A549 (cell line): ENCODE results near the gene TUBD1. TPM values are rescaled to one million over a fixed set of nuclear protein-coding genes. Genes with fewer than 3 reads are reported as not detected.
A peak's percentile ranks its signal among the peaks of the same experiment; 100 is the strongest.

Experiments used
- ATAC-seq, 2 experiments: fragments of 200-7000 bp in 1 of 2; fragments of >200 bp in 1 of 2; cut with Nextera tagmentation in 1 of 2; cut with Tn5 transposase in 1 of 2; 3 replicates each; pipeline versions ENCODE4 v1.8.0 to v1.9.1; 2018 to 2020; ENCODE audit warnings: mild to moderate bottlenecking in 1 of 2, moderate library complexity in 1 of 2
- CTCF ChIA-PET: fragments of 300-600 bp; sonication (Branson Sonifier 250); formaldehyde crosslinking; extraction: SDS; loops from one replicate; lab custom pipeline; 2021; ENCODE audit warnings: antibody characterized with exemption, inconsistent platforms; lab: Yijun Ruan, JAX
- POLR2A ChIA-PET: fragments of 350-600 bp; formaldehyde crosslinking; extraction: SDS; loops from one replicate; lab custom pipeline; 2021; ENCODE audit warnings: antibody characterized with exemption, inconsistent platforms; lab: Yijun Ruan, JAX
- DNase-seq, 2 experiments: peaks; one replicate each; pipeline versions ENCODE4 v3.0.0 to v3.0.0-alpha.2; 2011 to 2016; ENCODE audit warnings: low read depth in 1 of 2, low spot score in 1 of 2
- FAIRE-seq: peaks from 2 replicates; lab custom pipeline; 2011; peaks lifted over from hg19 to GRCh38; lab: Jason Lieb, UNC
- H3K27ac ChIP-seq, 2 experiments: fragments of >200 bp; sonication (Bioruptor Twin); formaldehyde crosslinking; 3 replicates each; pipeline ENCODE4 v1.5.1; 2016 to 2017
- H3K4me1 ChIP-seq: fragments of >200 bp; sonication (Bioruptor Twin); formaldehyde crosslinking; 3 replicates; pipeline ENCODE4 v1.6.1; 2016
- H3K4me2 ChIP-seq: fragments of >200 bp; sonication (Bioruptor Twin); formaldehyde crosslinking; 3 replicates; pipeline ENCODE4 v1.6.1; 2016
- H3K4me3 ChIP-seq: fragments of >200 bp; sonication (Bioruptor Twin); formaldehyde crosslinking; 3 replicates; pipeline ENCODE4 v1.5.1; 2016
- H3K9me3 ChIP-seq: fragments of >200 bp; sonication (Bioruptor Twin); formaldehyde crosslinking; 3 replicates; pipeline ENCODE4 v1.6.1; 2016
- BHLHE40 ChIP-seq: IDR thresholded peaks from 2 replicates; pipeline ENCODE4 v1.6.1; 2012; ENCODE audit warnings: low read depth, low read length, inconsistent platforms
- CBX2 ChIP-seq: fragments of 200-600 bp; sonication (generic); IDR thresholded peaks from 2 replicates; pipeline ENCODE4 v1.6.1; 2016; ENCODE audit warnings: low read depth, mild to moderate bottlenecking, borderline replicate concordance
- CEBPB ChIP-seq, 2 experiments: fragments of >200 bp in 1 of 2; sonication (Bioruptor Twin) in 1 of 2; formaldehyde crosslinking in 1 of 2; IDR thresholded peaks; 2 replicates each; pipeline ENCODE4 v1.6.1; 2012 to 2016
- CHD2 ChIP-seq: fragments of 150-350 bp; IDR thresholded peaks from 2 replicates; pipeline ENCODE4 v1.6.1; 2014; ENCODE audit warnings: low read length; ENCODE audit not compliant: partially characterized antibody
- EHF ChIP-seq: fragments of 250-450 bp; sonication (Bioruptor Pico); IDR thresholded peaks from 2 replicates; pipeline ENCODE4 v1.5.0; 2020; ENCODE audit warnings: mild to moderate bottlenecking
- EHMT2 ChIP-seq: fragments of 200-600 bp; sonication (generic); IDR thresholded peaks from 2 replicates; pipeline ENCODE4 v1.6.1; 2016; ENCODE audit warnings: antibody characterized with exemption, low read depth, mild to moderate bottlenecking, moderate library complexity
- FOSB ChIP-seq: fragments of 250-450 bp; sonication (Bioruptor Pico); IDR thresholded peaks from 2 replicates; pipeline ENCODE4 v1.5.0; 2020; ENCODE audit warnings: mild to moderate bottlenecking, moderate library complexity
- HDAC2 ChIP-seq: fragments of 200-600 bp; sonication (generic); IDR thresholded peaks from 2 replicates; pipeline ENCODE4 v1.6.1; 2016
- HMGXB4 ChIP-seq: fragments of 250-450 bp; sonication (Bioruptor Pico); IDR thresholded peaks from 2 replicates; pipeline ENCODE4 v1.5.0; 2021; ENCODE audit warnings: mild to moderate bottlenecking, moderate library complexity, borderline replicate concordance
- HOXB13 ChIP-seq: fragments of 250-450 bp; sonication (Bioruptor Pico); IDR thresholded peaks from 2 replicates; pipeline ENCODE4 v1.5.0; 2020; ENCODE audit warnings: low read depth, mild to moderate bottlenecking, moderate library complexity
- KDM1A ChIP-seq: fragments of 200-600 bp; sonication (generic); IDR thresholded peaks from 2 replicates; pipeline ENCODE4 v1.6.1; 2016; ENCODE audit warnings: low read depth, mild to moderate bottlenecking
- MAFK ChIP-seq: fragments of 450-650 bp; IDR thresholded peaks from 2 replicates; pipeline ENCODE4 v1.6.1; 2014; ENCODE audit not compliant: partially characterized antibody
- NFE2L2 ChIP-seq: fragments of 150-350 bp; conservative IDR thresholded peaks from 2 replicates; pipeline ENCODE4 v1.6.1; 2014; ENCODE audit warnings: low read length
- NPAS2 ChIP-seq: fragments of 250-450 bp; sonication (Bioruptor Pico); IDR thresholded peaks from 2 replicates; pipeline ENCODE4 v1.8.0; 2022; ENCODE audit warnings: mild to moderate bottlenecking, moderate library complexity, borderline replicate concordance
- NR3C1 ChIP-seq: fragments of >200 bp; sonication (Bioruptor Twin); formaldehyde crosslinking; IDR thresholded peaks from 3 replicates; pipeline ENCODE4 v1.6.1; 2017
- PHF8 ChIP-seq: fragments of 200-600 bp; sonication (generic); IDR thresholded peaks from 2 replicates; pipeline ENCODE4 v1.6.1; 2016; ENCODE audit warnings: low read depth, mild to moderate bottlenecking, antibody characterized with exemption, moderate library complexity, borderline replicate concordance
- RAD21 ChIP-seq, 2 experiments: fragments of >200 bp in 1 of 2; sonication (Bioruptor Twin) in 1 of 2; formaldehyde crosslinking in 1 of 2; IDR thresholded peaks in 1 of 2; conservative IDR thresholded peaks in 1 of 2; 2 replicates in 1 of 2; 3 replicates in 1 of 2; pipeline ENCODE4 v1.6.1; 2012 to 2018; ENCODE audit warnings: inconsistent platforms in 1 of 2
- RFX5 ChIP-seq: fragments of 450-650 bp; IDR thresholded peaks from 2 replicates; pipeline ENCODE4 v1.7.1; 2014; ENCODE audit warnings: antibody characterized with exemption, mild to moderate bottlenecking, moderate library complexity
- RNF2 ChIP-seq: fragments of 200-600 bp; sonication (generic); IDR thresholded peaks from 2 replicates; pipeline ENCODE4 v1.6.1; 2016; ENCODE audit warnings: low read depth, mild to moderate bottlenecking, antibody characterized with exemption, moderate library complexity, borderline replicate concordance
- USF2 ChIP-seq: fragments of 450-650 bp; IDR thresholded peaks from 2 replicates; pipeline ENCODE4 v1.6.1; 2014; ENCODE audit warnings: antibody characterized with exemption
- ZFP36 ChIP-seq: fragments of 450-650 bp; IDR thresholded peaks from 2 replicates; pipeline ENCODE4 v1.6.1; 2014; ENCODE audit warnings: borderline replicate concordance; ENCODE audit not compliant: partially characterized antibody
- WGBS: methylation state at CpG from one replicate; pipeline ENCODE4 v1.1.6; 2017; ENCODE audit errors: missing lambda C conversion rate; 5-methylcytosine and 5-hydroxymethylcytosine counted together
- polyA plus RNA-seq, 4 experiments: library from polyadenylated mRNA; depleted of rRNA in 3 of 4; stranded (reverse); fragments of >200 nt; fragmentation: RNase III in 1 of 4; extraction: RNeasy Plus Mini Kit Qiagen cat#74134 plus additional on column Dnase treatment in 1 of 4; gene quantifications; 2 replicates in 3 of 4; 3 replicates in 1 of 4; pipeline ENCODE4 v1.2.3, GENCODE V29; 2011 to 2017
- TF ChIP-seq, protein P1 (sequence below): fragments of >200 bp; sonication (Bioruptor Twin); formaldehyde crosslinking; IDR thresholded peaks from 3 replicates; pipeline ENCODE4 v1.6.1; 2016
- TF ChIP-seq, protein P2 (sequence below): fragments of 250-450 bp; sonication (Bioruptor Pico); IDR thresholded peaks from 2 replicates; pipeline ENCODE4 v1.5.0; 2020; ENCODE audit warnings: low read depth, mild to moderate bottlenecking, moderate library complexity
- TF ChIP-seq, protein P3 (sequence below): IDR thresholded peaks from 2 replicates; pipeline ENCODE4 v1.6.1; 2012

TUBD1 gene
- polyA plus RNA-seq, 2 of the 4 experiments (the other 2 are of a cell fraction): 15.9 to 24.4 TPM

DNA sequence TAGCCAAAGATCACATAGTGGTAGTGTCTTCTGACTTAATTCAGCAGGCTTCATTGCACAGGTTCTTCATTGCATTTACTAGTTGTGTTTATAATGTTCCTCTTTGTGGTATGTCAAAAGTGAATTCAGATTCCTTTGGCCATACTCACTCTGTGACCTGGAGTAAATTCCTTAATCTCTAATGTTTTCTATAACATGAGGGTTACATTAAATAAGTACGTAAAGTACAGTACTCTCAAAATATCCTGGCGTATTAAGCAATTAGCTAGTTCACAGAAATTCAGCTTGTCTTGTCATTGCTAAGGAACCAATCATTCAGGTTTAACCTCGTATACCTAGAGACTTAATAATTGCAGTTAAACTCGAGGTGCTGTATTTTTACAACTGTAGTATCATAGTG is 4.3 kb upstream of the TUBD1 start:
- ChIA-PET CTCF (interaction anchor here (4.4 kb wide), 1 partner anchor 16 kb away, joined by 33 read pairs; no protein-coding TSS in a partner anchor), POLR2A (no interaction called here)
- DNase-seq: no peak
- no peak for FAIRE-seq
- H3K4me1 ChIP-seq: peaks cover 31% of the 10 kb centered on the region
- no peak overlapping the region for H3K27ac ChIP-seq
- H3K4me3 ChIP-seq: no peak overlapping the region
- TF ChIP-seq RAD21 (conservative IDR thresholded peaks at IDR 0.05 in 1 of 2, IDR thresholded peaks at IDR 0.05 in 1 of 2): no peak
- no peak for TF ChIP-seq MAFK
- TF ChIP-seq HMGXB4 (CRISPR knock-in tag): no peak
- TF ChIP-seq CBX2: no peak
- TF ChIP-seq RNF2: no peak
- no peak for TF ChIP-seq EHF (CRISPR knock-in tag)
- no peak for TF ChIP-seq BHLHE40
- TF ChIP-seq USF2: no peak
- no peak for TF ChIP-seq FOSB (CRISPR knock-in tag)
- no peaks in the 10 kb centered on the region for H3K9me3 ChIP-seq
- ATAC-seq: no peak
- 67% methylated on average over 4 of the region's 4 CpGs for WGBS
- H3K4me2 ChIP-seq: peak overlapping the region; percentile 9; the same call in 1 of the 3 replicates

DNA sequence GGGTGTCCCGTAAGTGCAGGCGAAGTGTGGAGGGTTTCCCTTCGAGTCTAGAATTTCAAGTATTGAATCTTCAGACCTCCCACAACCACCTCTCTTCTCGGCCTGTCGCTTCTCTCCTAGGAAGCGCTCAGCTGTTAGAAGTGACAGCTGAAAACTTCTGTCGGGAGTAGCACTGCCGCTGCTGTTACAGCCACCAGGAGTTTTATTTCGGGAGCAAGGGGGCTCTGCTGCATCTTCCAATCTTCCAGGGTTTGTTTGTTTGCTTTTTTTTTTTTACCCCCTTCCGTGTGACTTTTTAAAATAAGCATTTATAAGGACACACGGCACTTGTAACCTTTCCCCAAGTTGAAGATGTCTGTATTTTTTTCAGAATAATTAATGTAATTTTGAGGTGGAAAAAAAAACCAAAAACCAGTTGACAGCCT is 945 bp upstream of the TUBD1 start:
- ATAC-seq: peak; percentile 25 to 37; a peak in 5 of 6 replicates
- H3K9me3 ChIP-seq: no peaks in the 10 kb centered on the region
- no peak for TF ChIP-seq KDM1A
- no peak for TF ChIP-seq EHMT2
- TF ChIP-seq, protein P1, sequence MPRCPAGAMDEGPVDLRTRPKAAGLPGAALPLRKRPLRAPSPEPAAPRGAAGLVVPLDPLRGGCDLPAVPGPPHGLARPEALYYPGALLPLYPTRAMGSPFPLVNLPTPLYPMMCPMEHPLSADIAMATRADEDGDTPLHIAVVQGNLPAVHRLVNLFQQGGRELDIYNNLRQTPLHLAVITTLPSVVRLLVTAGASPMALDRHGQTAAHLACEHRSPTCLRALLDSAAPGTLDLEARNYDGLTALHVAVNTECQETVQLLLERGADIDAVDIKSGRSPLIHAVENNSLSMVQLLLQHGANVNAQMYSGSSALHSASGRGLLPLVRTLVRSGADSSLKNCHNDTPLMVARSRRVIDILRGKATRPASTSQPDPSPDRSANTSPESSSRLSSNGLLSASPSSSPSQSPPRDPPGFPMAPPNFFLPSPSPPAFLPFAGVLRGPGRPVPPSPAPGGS: no peak
- no peak for TF ChIP-seq CBX2
- no peak for TF ChIP-seq PHF8
- TF ChIP-seq NR3C1: no peak
- TF ChIP-seq FOSB (CRISPR knock-in tag): no peak
- TF ChIP-seq NPAS2 (CRISPR knock-in tag): no peak
- no peak for TF ChIP-seq HDAC2
- TF ChIP-seq RFX5: no peak
- TF ChIP-seq HMGXB4 (CRISPR knock-in tag): no peak
- TF ChIP-seq HOXB13 (CRISPR knock-in tag): no peak
- TF ChIP-seq ZFP36: no peak
- TF ChIP-seq CHD2: no peak
- TF ChIP-seq, protein P2, sequence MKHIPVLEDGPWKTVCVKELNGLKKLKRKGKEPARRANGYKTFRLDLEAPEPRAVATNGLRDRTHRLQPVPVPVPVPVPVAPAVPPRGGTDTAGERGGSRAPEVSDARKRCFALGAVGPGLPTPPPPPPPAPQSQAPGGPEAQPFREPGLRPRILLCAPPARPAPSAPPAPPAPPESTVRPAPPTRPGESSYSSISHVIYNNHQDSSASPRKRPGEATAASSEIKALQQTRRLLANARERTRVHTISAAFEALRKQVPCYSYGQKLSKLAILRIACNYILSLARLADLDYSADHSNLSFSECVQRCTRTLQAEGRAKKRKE (CRISPR knock-in tag): no peak
- TF ChIP-seq CEBPB (IDR thresholded peaks at IDR 0.05): no peak
- TF ChIP-seq RAD21 (conservative IDR thresholded peaks at IDR 0.05 in 1 of 2, IDR thresholded peaks at IDR 0.05 in 1 of 2): no peak
- TF ChIP-seq NFE2L2: no peak
- TF ChIP-seq, protein P3, sequence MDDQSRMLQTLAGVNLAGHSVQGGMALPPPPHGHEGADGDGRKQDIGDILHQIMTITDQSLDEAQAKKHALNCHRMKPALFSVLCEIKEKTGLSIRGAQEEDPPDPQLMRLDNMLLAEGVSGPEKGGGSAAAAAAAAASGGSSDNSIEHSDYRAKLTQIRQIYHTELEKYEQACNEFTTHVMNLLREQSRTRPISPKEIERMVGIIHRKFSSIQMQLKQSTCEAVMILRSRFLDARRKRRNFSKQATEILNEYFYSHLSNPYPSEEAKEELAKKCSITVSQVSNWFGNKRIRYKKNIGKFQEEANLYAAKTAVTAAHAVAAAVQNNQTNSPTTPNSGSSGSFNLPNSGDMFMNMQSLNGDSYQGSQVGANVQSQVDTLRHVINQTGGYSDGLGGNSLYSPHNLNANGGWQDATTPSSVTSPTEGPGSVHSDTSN: no peak
- H3K4me3 ChIP-seq: peak overlapping the region; percentile 81
- H3K4me1 ChIP-seq: peaks cover 41% of the 10 kb centered on the region
- WGBS: 2% methylated on average over 11 of the region's 11 CpGs
- ChIA-PET CTCF (interaction anchor here (0.7 to 1.8 kb wide), 8 partner anchors 10 to 143 kb away, joined by 3 to 12 read pairs (median 4); no protein-coding TSS in a partner anchor), POLR2A (interaction anchor here (0.9 to 1.9 kb wide), 8 partner anchors 11 to 274 kb away, joined by 3 to 12 read pairs (median 4); no protein-coding TSS in a partner anchor)
- peak overlapping the region; percentile 93 for H3K27ac ChIP-seq
- FAIRE-seq: no peak
- H3K4me2 ChIP-seq: peak overlapping the region; percentile 93
- DNase-seq: peak in 1 of 2 experiments; percentile 48
